Colonic mucosa (tissue), 4 donors: ENCODE results near the gene SPTAN1. TPM values are rescaled to one million over a fixed set of nuclear protein-coding genes. Genes with fewer than 3 reads are reported as not detected.
"Not testable (repeated sequence)": the region's sequence is repeated elsewhere in the genome, so short reads cannot be mapped to it uniquely, and the experiment has no call there.

Experiments
- DNase-seq: peaks from one replicate; pipeline ENCODE4 v3.0.0-alpha.2; 2020
- H3K27ac ChIP-seq: fragments of 200-600 bp; one replicate; pipeline ENCODE4 v1.8.0; 2021
- H3K27me3 ChIP-seq: fragments of 200-600 bp; one replicate; pipeline ENCODE4 v1.8.0; 2021
- H3K36me3 ChIP-seq: fragments of 200-600 bp; one replicate; pipeline ENCODE4 v1.8.0; 2021
- H3K4me1 ChIP-seq: fragments of 200-600 bp; one replicate; pipeline ENCODE4 v1.8.0; 2021; ENCODE audit warnings: mild to moderate bottlenecking
- H3K4me3 ChIP-seq: fragments of 200-600 bp; one replicate; pipeline ENCODE4 v1.8.0; 2021
- H3K9ac ChIP-seq, 2 donors: one replicate each; pipeline ENCODE4 v1.7.0; 2013; ENCODE audit warnings: control low read depth in 2 of 2, low read depth in 2 of 2, low read length in 2 of 2
- H3K9me3 ChIP-seq: fragments of 200-600 bp; one replicate; pipeline ENCODE4 v1.8.0; 2021
- CTCF ChIP-seq: fragments of 200-600 bp; IDR thresholded peaks from one replicate; pipeline ENCODE4 v1.8.0; 2022; ENCODE audit warnings: antibody characterized with exemption, mild to moderate bottlenecking
- intact Hi-C: fragments of 100-400 bp; cut with DNase I; formaldehyde crosslinking; loops from one replicate; pipeline ENCODE4 v1.14.1; 2022
- total RNA-seq, 2 donors: library from RNA; stranded (reverse); fragmentation: NEBNext Ultra II Directional in 1 of 2; extraction: Animal tissue kit (Norgen Biotek cat#: 25700) in 1 of 2; gene quantifications; one replicate each; pipeline ENCODE4 v1.2.1, GENCODE V29; 2021
- donor health status: healthy.
- donor health status: DM: no; HTN: no; CAD: no.
- donor health status: DM: no; HTN: no; CAD: no.

The SPTAN1 gene
- total RNA-seq: 100 to 1,000 TPM; 263 to 282 TPM

GRCh38 chr9:128552153-128552743 is at the start of gene SPTAN1:
Gene SPTAN1, plus strand, starts transcription at chr9:128552587. Its CDS starts 14,154 bp downstream, at chr9:128566741.
- peak within 1 kb of the TSS; percentile 69 for H3K4me3 ChIP-seq
- no peaks in the 10 kb centered on the region for H3K9me3 ChIP-seq
- no peak for TF ChIP-seq CTCF
- intact Hi-C loops: no loop called here
- no peaks in the 10 kb centered on the region for H3K27me3 ChIP-seq
- no peaks in the 10 kb centered on the region for H3K36me3 ChIP-seq
- H3K4me1 ChIP-seq: peaks cover 12% of the 10 kb centered on the region
- peak; percentile 92 for DNase-seq
- peak within 1 kb of the TSS; percentile 96 to 97 for H3K9ac ChIP-seq
- peak within 1 kb of the TSS; percentile 87 for H3K27ac ChIP-seq

GRCh38 chr9:128503415-128503825 is 49.0 kb upstream of the SPTAN1 start:
- H3K27me3 ChIP-seq, intact Hi-C loops, H3K36me3 ChIP-seq, H3K9me3 ChIP-seq, H3K27ac ChIP-seq: not testable (repeated sequence)
- Histone ChIP-seq H3K9ac (peak overlapping the region; percentile 26 to 99), H3K4me3 (peak overlapping the region; percentile 91), H3K4me1 (peaks cover 12% of the 10 kb centered on the region)
- DNase-seq: peak; percentile 28

- Histone ChIP-seq H3K9me3 (no peaks in the 10 kb centered on the region), H3K36me3 (no peaks in the 10 kb centered on the region), H3K4me1 (peaks cover 12% of the 10 kb centered on the region), H3K4me3 (peak overlapping the region; percentile 91), H3K9ac (peak overlapping the region; percentile 26 to 99), H3K27me3 (no peaks in the 10 kb centered on the region), H3K27ac (peak overlapping the region; percentile 80)
- DNase-seq: peak; percentile 48
- no peak for TF ChIP-seq CTCF
- intact Hi-C loops: no loop called here
Measured at GRCh38 chr9:128503870-128504269, 48.5 kb upstream of the SPTAN1 start.

GRCh38 chr9:128504485-128505413 is 47.6 kb upstream of the SPTAN1 start, which contains the start of gene GLE1:
Gene GLE1, plus strand, starts transcription at chr9:128504719. Its CDS starts 87 bp downstream, at chr9:128504806.
- Histone ChIP-seq H3K36me3 (peaks cover 5% of the 10 kb centered on the region), H3K27ac (peak within 1 kb of the TSS; percentile 80), H3K4me3 (peak within 1 kb of the TSS; percentile 91), H3K9ac (peak within 1 kb of the TSS; percentile 94 to 99), H3K27me3 (no peaks in the 10 kb centered on the region), H3K9me3 (no peaks in the 10 kb centered on the region), H3K4me1 (peaks cover 12% of the 10 kb centered on the region)
- intact Hi-C loops: no loop called here
- peak; percentile 98 for DNase-seq
- TF ChIP-seq CTCF: no peak

- Histone ChIP-seq H3K9me3 (no peaks in the 10 kb centered on the region), H3K36me3 (peaks cover 5% of the 10 kb centered on the region), H3K4me1 (peaks cover 12% of the 10 kb centered on the region), H3K27ac (peak overlapping the region; percentile 80), H3K9ac (peak overlapping the region; percentile 94 to 99), H3K27me3 (no peaks in the 10 kb centered on the region), H3K4me3 (peak overlapping the region; percentile 91)
- intact Hi-C loops: no loop called here
- no peak for DNase-seq
- no peak for TF ChIP-seq CTCF
Measured at GRCh38 chr9:128505414-128505765, 47.0 kb upstream of the SPTAN1 start.

- H3K27ac ChIP-seq, H3K36me3 ChIP-seq, H3K9ac ChIP-seq, intact Hi-C loops, H3K27me3 ChIP-seq, DNase-seq, H3K9me3 ChIP-seq, H3K4me3 ChIP-seq: not testable (repeated sequence)
- peaks cover 12% of the 10 kb centered on the region for H3K4me1 ChIP-seq
Measured at GRCh38 chr9:128505906-128506305, 46.5 kb upstream of the SPTAN1 start.
